22Rv1 (cell line): ENCODE data around the gene RILPL2.

Source experiments
- ZFX ChIP-seq: fragments of 450-650 bp; IDR thresholded peaks from 2 replicates; pipeline ENCODE4 v1.6.1; 2017; ENCODE audit warnings: antibody characterized with exemption, borderline replicate concordance
- TF ChIP-seq, protein P1 (sequence below): fragments of 450-650 bp; IDR thresholded peaks from 2 replicates; pipeline ENCODE4 v1.5.1; 2017; ENCODE audit warnings: mild to moderate bottlenecking

DNA sequence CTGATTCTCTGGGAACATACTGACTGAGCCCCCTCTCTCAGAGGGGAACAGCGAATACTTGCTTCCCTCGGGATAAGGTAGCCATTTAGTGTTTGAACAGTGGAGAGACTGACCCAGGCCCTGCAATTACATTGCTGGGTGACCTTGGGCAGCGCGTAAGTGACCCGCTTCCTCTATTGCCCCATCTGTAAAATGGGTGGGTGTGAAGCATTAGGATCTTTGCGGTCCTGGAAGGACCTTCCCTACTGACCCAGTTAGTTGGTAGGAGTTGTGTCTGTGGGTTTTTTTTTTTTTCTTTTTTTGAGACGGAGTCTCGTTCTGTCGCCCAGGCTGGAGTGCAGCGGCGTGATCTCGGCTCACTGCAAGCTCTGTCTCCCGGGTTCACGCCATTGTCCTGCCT is 53.8 kb downstream of the RILPL2 start:
- TF ChIP-seq, protein P1, sequence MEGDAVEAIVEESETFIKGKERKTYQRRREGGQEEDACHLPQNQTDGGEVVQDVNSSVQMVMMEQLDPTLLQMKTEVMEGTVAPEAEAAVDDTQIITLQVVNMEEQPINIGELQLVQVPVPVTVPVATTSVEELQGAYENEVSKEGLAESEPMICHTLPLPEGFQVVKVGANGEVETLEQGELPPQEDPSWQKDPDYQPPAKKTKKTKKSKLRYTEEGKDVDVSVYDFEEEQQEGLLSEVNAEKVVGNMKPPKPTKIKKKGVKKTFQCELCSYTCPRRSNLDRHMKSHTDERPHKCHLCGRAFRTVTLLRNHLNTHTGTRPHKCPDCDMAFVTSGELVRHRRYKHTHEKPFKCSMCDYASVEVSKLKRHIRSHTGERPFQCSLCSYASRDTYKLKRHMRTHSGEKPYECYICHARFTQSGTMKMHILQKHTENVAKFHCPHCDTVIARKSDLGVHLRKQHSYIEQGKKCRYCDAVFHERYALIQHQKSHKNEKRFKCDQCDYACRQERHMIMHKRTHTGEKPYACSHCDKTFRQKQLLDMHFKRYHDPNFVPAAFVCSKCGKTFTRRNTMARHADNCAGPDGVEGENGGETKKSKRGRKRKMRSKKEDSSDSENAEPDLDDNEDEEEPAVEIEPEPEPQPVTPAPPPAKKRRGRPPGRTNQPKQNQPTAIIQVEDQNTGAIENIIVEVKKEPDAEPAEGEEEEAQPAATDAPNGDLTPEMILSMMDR = no peak
- no peak for TF ChIP-seq ZFX
